SK-N-SH treated with all-trans-retinoic acid at 6 μM for 48 hours (cell line): Measurements from ENCODE around the gene CHKA.

Experiments
- ATAC-seq: fragments of 200-7000 bp; cut with Tn5 transposase; 3 replicates; pipeline ENCODE4 v1.9.1; 2020; ENCODE audit warnings: mild to moderate bottlenecking, moderate library complexity
- ARNTL ChIP-seq: fragments of 450-650 bp; formaldehyde crosslinking; IDR thresholded peaks from 2 replicates; pipeline ENCODE4 v1.5.0; 2020; ENCODE audit warnings: low read depth, mild to moderate bottlenecking, moderate library complexity, borderline replicate concordance
- BACH2 ChIP-seq: fragments of 250-450 bp; sonication (Bioruptor Pico); IDR thresholded peaks from 2 replicates; pipeline ENCODE4 v1.9.0; 2021; ENCODE audit warnings: mild to moderate bottlenecking, borderline replicate concordance
- CREB5 ChIP-seq: fragments of 250-450 bp; sonication (Bioruptor Pico); IDR thresholded peaks from 2 replicates; pipeline ENCODE4 v1.5.1; 2020; ENCODE audit warnings: low read depth, mild to moderate bottlenecking, moderate library complexity
- CSDC2 ChIP-seq: fragments of 250-450 bp; sonication (Bioruptor Pico); IDR thresholded peaks from 2 replicates; pipeline ENCODE4 v1.5.0; 2020; ENCODE audit warnings: mild to moderate bottlenecking, moderate library complexity
- CSRNP3 ChIP-seq: fragments of 250-450 bp; sonication (Bioruptor Pico); IDR thresholded peaks from 2 replicates; pipeline ENCODE4 v1.5.1; 2021; ENCODE audit warnings: mild to moderate bottlenecking, moderate library complexity
- ESRRG ChIP-seq: fragments of 250-450 bp; sonication (Bioruptor Pico); IDR thresholded peaks from 2 replicates; pipeline ENCODE4 v1.6.1; 2021; ENCODE audit warnings: mild to moderate bottlenecking
- GLIS3 ChIP-seq: fragments of 250-450 bp; sonication (Bioruptor Pico); IDR thresholded peaks from 2 replicates; pipeline ENCODE4 v1.5.0; 2020; ENCODE audit warnings: mild to moderate bottlenecking, moderate library complexity
- ISL1 ChIP-seq: fragments of 250-450 bp; sonication (Bioruptor Pico); IDR thresholded peaks from 2 replicates; pipeline ENCODE4 v2.1.2; 2022; ENCODE audit warnings: mild to moderate bottlenecking, moderate library complexity
- OSR1 ChIP-seq: fragments of 250-450 bp; sonication (Bioruptor Pico); IDR thresholded peaks from 2 replicates; pipeline ENCODE4 v1.8.0; 2022; ENCODE audit warnings: moderate library complexity, mild to moderate bottlenecking, inconsistent platforms
- PATZ1 ChIP-seq: fragments of 250-450 bp; sonication (Bioruptor Pico); IDR thresholded peaks from 2 replicates; pipeline ENCODE4 v1.8.0; 2020; ENCODE audit warnings: mild to moderate bottlenecking, moderate library complexity, borderline replicate concordance
- POU6F1 ChIP-seq: fragments of 250-450 bp; sonication (Bioruptor Pico); IDR thresholded peaks from 2 replicates; pipeline ENCODE4 v1.8.0; 2021; ENCODE audit warnings: low read depth, mild to moderate bottlenecking, moderate library complexity, borderline replicate concordance
- PPARA ChIP-seq: fragments of 250-450 bp; sonication (Bioruptor Pico); IDR thresholded peaks from 2 replicates; pipeline ENCODE4 v1.5.0; 2020; ENCODE audit warnings: mild to moderate bottlenecking, borderline replicate concordance
- RARB ChIP-seq: fragments of 250-450 bp; sonication (Bioruptor Pico); IDR thresholded peaks from 2 replicates; pipeline ENCODE4 v1.8.0; 2021; ENCODE audit warnings: mild to moderate bottlenecking, moderate library complexity
- SNAI2 ChIP-seq: fragments of 250-450 bp; sonication (Bioruptor Pico); IDR thresholded peaks from 2 replicates; pipeline ENCODE4 v1.5.0; 2020; ENCODE audit warnings: mild to moderate bottlenecking, moderate library complexity
- TCF4 ChIP-seq: fragments of 250-450 bp; sonication (Bioruptor Pico); IDR thresholded peaks from 2 replicates; pipeline ENCODE4 v1.8.0; 2021; ENCODE audit warnings: mild to moderate bottlenecking, moderate library complexity, borderline replicate concordance
- TOX ChIP-seq: fragments of 250-450 bp; sonication (Bioruptor Pico); IDR thresholded peaks from 2 replicates; pipeline ENCODE4 v1.8.0; 2021; ENCODE audit warnings: mild to moderate bottlenecking, moderate library complexity, borderline replicate concordance
- TSHZ2 ChIP-seq: fragments of 250-450 bp; sonication (Bioruptor Pico); IDR thresholded peaks from 2 replicates; pipeline ENCODE4 v1.5.0; 2020; ENCODE audit warnings: mild to moderate bottlenecking, moderate library complexity
- ZC3H10 ChIP-seq: fragments of 250-450 bp; sonication (Bioruptor Pico); IDR thresholded peaks from 2 replicates; pipeline ENCODE4 v1.5.1; 2021; ENCODE audit warnings: mild to moderate bottlenecking, moderate library complexity
- ZFP3 ChIP-seq: fragments of 250-450 bp; sonication (Bioruptor Pico); IDR thresholded peaks from 2 replicates; pipeline ENCODE4 v1.5.0; 2020; ENCODE audit warnings: mild to moderate bottlenecking, moderate library complexity
- ZFP30 ChIP-seq: fragments of 450-650 bp; formaldehyde crosslinking; IDR thresholded peaks from 2 replicates; pipeline ENCODE4 v1.5.0; 2022; ENCODE audit warnings: mild to moderate bottlenecking, moderate library complexity
- ZNF565 ChIP-seq: fragments of 450-650 bp; formaldehyde crosslinking; conservative IDR thresholded peaks from 2 replicates; pipeline ENCODE4 v1.5.0; 2020; ENCODE audit warnings: low read depth, mild to moderate bottlenecking, moderate library complexity
- ZNF70 ChIP-seq: fragments of 450-650 bp; formaldehyde crosslinking; IDR thresholded peaks from 2 replicates; pipeline ENCODE4 v1.5.0; 2020; ENCODE audit warnings: mild to moderate bottlenecking, moderate library complexity
- ZNF8 ChIP-seq: fragments of 450-650 bp; formaldehyde crosslinking; IDR thresholded peaks from 2 replicates; pipeline ENCODE4 v1.5.0; 2020; ENCODE audit warnings: mild to moderate bottlenecking, moderate library complexity

The CHKA gene

GRCh38 chr11:68099474-68100405 lies 21.4 kb downstream of the CHKA start:
- TF ChIP-seq CSDC2 (CRISPR knock-in tag), result no peak
- no peak for TF ChIP-seq PPARA (CRISPR knock-in tag)
- TF ChIP-seq ISL1 (CRISPR knock-in tag), result no peak
- TF ChIP-seq ESRRG (CRISPR knock-in tag), result no peak
- no peak for TF ChIP-seq TCF4 (CRISPR knock-in tag)
- no peak for TF ChIP-seq ZNF565 (CRISPR knock-in tag)
- no peak; the same call in 1 of the 2 replicates for TF ChIP-seq CSRNP3 (CRISPR knock-in tag)
- TF ChIP-seq TSHZ2, result no peak
- no peak for TF ChIP-seq ZFP3 (CRISPR knock-in tag)
- no peak for TF ChIP-seq BACH2 (CRISPR knock-in tag)
- TF ChIP-seq ZFP30, result no peak
- no peak for TF ChIP-seq PATZ1
- TF ChIP-seq ARNTL (CRISPR knock-in tag), result no peak
- no peak for TF ChIP-seq ZC3H10 (CRISPR knock-in tag)
- TF ChIP-seq, all 23 proteins: peak for 0
- no peak; the same call in 2 of the 3 replicates for ATAC-seq

- no peak for ATAC-seq
- TF ChIP-seq OSR1, result no peak
- no peak for TF ChIP-seq GLIS3 (CRISPR knock-in tag)
- TF ChIP-seq ZFP3 (CRISPR knock-in tag), result no peak
- TF ChIP-seq TCF4 (CRISPR knock-in tag), result no peak
- TF ChIP-seq ZNF565 (CRISPR knock-in tag), result no peak
- TF ChIP-seq PPARA (CRISPR knock-in tag), result no peak
- TF ChIP-seq ZC3H10 (CRISPR knock-in tag), result no peak
- no peak for TF ChIP-seq CSDC2 (CRISPR knock-in tag)
- TF ChIP-seq POU6F1, result no peak
- no peak for TF ChIP-seq ZNF8
Measured at GRCh38 chr11:68099057-68099456, 22.1 kb downstream of the CHKA start.

GRCh38 chr11:68096962-68097361 lies 24.2 kb downstream of the CHKA start:
- no peak for ATAC-seq
- TF ChIP-seq ARNTL (CRISPR knock-in tag), result no peak
- no peak for TF ChIP-seq OSR1
- no peak for TF ChIP-seq CREB5 (CRISPR knock-in tag)
- TF ChIP-seq ZFP30, result no peak
- TF ChIP-seq RARB (CRISPR knock-in tag), result no peak
- no peak for TF ChIP-seq ESRRG (CRISPR knock-in tag)
- no peak for TF ChIP-seq ZNF70 (CRISPR knock-in tag)
- no peak for TF ChIP-seq CSDC2 (CRISPR knock-in tag)
- TF ChIP-seq PPARA (CRISPR knock-in tag), result no peak
- no peak for TF ChIP-seq PATZ1
- TF ChIP-seq BACH2 (CRISPR knock-in tag), result no peak
- no peak for TF ChIP-seq SNAI2 (CRISPR knock-in tag)
- no peak for TF ChIP-seq CSRNP3 (CRISPR knock-in tag)
- TF ChIP-seq ISL1 (CRISPR knock-in tag), result no peak
- no peak for TF ChIP-seq TOX (CRISPR knock-in tag)
- TF ChIP-seq ZC3H10 (CRISPR knock-in tag), result no peak
- TF ChIP-seq ZNF565 (CRISPR knock-in tag), result no peak
- TF ChIP-seq TCF4 (CRISPR knock-in tag), result no peak
